Trophoblast cell (in vitro differentiated cells and primary cell): ENCODE data around the gene CGB3.
"Not testable (repeated sequence)": the region's sequence is repeated elsewhere in the genome, so short reads cannot be mapped to it uniquely, and the experiment has no call there.

ENCODE experiments used
- DNase-seq, 2 donors: peaks; one replicate each; pipeline ENCODE4 v3.0.0-alpha.2; 2016
- H2AFZ ChIP-seq: 2 replicates; pipeline ENCODE4 v1.6.1; 2013; ENCODE audit warnings: low read length, moderate library complexity, mild to moderate bottlenecking; ENCODE audit not compliant: insufficient read depth, poor library complexity
- H2AK5ac ChIP-seq: 2 replicates; pipeline ENCODE4 v1.6.1; 2013; ENCODE audit warnings: mild to moderate bottlenecking, low read length
- H2BK120ac ChIP-seq: 2 replicates; pipeline ENCODE4 v1.6.1; 2013; ENCODE audit warnings: low read length, mild to moderate bottlenecking, moderate library complexity; ENCODE audit not compliant: insufficient read depth, poor library complexity
- H2BK12ac ChIP-seq: 2 replicates; pipeline ENCODE4 v1.6.1; 2013; ENCODE audit warnings: mild to moderate bottlenecking, low read length, moderate library complexity
- H2BK5ac ChIP-seq: 2 replicates; pipeline ENCODE4 v1.6.1; 2013; ENCODE audit warnings: low read length, low read depth, moderate library complexity, mild to moderate bottlenecking; ENCODE audit not compliant: poor library complexity
- H3K14ac ChIP-seq: 2 replicates; pipeline ENCODE4 v1.6.1; 2013; ENCODE audit warnings: mild to moderate bottlenecking, low read length
- H3K18ac ChIP-seq: 2 replicates; pipeline ENCODE4 v1.6.1; 2013; ENCODE audit warnings: mild to moderate bottlenecking, low read length
- H3K23ac ChIP-seq: 2 replicates; pipeline ENCODE4 v1.6.1; 2013; ENCODE audit warnings: low read length
- H3K27ac ChIP-seq: 2 replicates; pipeline ENCODE4 v1.5.1; 2013; ENCODE audit warnings: low read depth, mild to moderate bottlenecking, inconsistent platforms, low read length, moderate library complexity
- H3K27me3 ChIP-seq: 2 replicates; pipeline ENCODE4 v1.6.1; 2013; ENCODE audit warnings: inconsistent platforms, mild to moderate bottlenecking, low read length, moderate library complexity; ENCODE audit not compliant: insufficient read depth
- H3K36me3 ChIP-seq, 2 experiments: 1 replicate in 1 of 2; 2 replicates in 1 of 2; pipeline ENCODE4 v1.6.1; 2013; ENCODE audit warnings: low read length in 2 of 2, mild to moderate bottlenecking in 2 of 2, moderate library complexity in 1 of 2; ENCODE audit not compliant: insufficient read depth in 2 of 2, control insufficient read depth in 1 of 2
- H3K4ac ChIP-seq: 2 replicates; pipeline ENCODE4 v1.6.1; 2013; ENCODE audit warnings: low read depth, mild to moderate bottlenecking, low read length, moderate library complexity
- H3K4me1 ChIP-seq, 2 experiments: 1 replicate in 1 of 2; 2 replicates in 1 of 2; pipeline ENCODE4 v1.6.1; 2013; ENCODE audit warnings: low read length in 2 of 2, mild to moderate bottlenecking in 2 of 2, moderate library complexity in 1 of 2; ENCODE audit not compliant: insufficient read depth in 2 of 2, control insufficient read depth in 1 of 2
- H3K4me2 ChIP-seq: 2 replicates; pipeline ENCODE4 v1.6.1; 2013; ENCODE audit warnings: inconsistent platforms, mild to moderate bottlenecking, low read length, moderate library complexity
- H3K4me3 ChIP-seq: 2 replicates; pipeline ENCODE4 v1.5.1; 2013; ENCODE audit warnings: mild to moderate bottlenecking, low read depth, low read length, inconsistent platforms
- H3K79me1 ChIP-seq: one replicate; pipeline ENCODE4 v1.6.1; 2013; ENCODE audit warnings: low read length
- H3K79me2 ChIP-seq: 2 replicates; pipeline ENCODE4 v1.6.1; 2013; ENCODE audit warnings: low read length, mild to moderate bottlenecking; ENCODE audit not compliant: control insufficient read depth, insufficient read depth, poor library complexity
- H3K9ac ChIP-seq: 2 replicates; pipeline ENCODE4 v1.6.1; 2013; ENCODE audit warnings: mild to moderate bottlenecking, low read length
- H3K9me3 ChIP-seq: 2 replicates; pipeline ENCODE4 v1.6.1; 2013; ENCODE audit warnings: low read depth, mild to moderate bottlenecking, control low read depth, inconsistent platforms, low read length; ENCODE audit not compliant: insufficient read depth
- H4K12ac ChIP-seq: 2 replicates; pipeline ENCODE4 v1.6.1; 2013; ENCODE audit warnings: low read depth, mild to moderate bottlenecking, low read length, moderate library complexity
- H4K8ac ChIP-seq: 2 replicates; pipeline ENCODE4 v1.6.1; 2013; ENCODE audit warnings: low read depth, mild to moderate bottlenecking, low read length, moderate library complexity
- H4K91ac ChIP-seq: one replicate; pipeline ENCODE4 v1.6.1; 2013; ENCODE audit warnings: low read depth, mild to moderate bottlenecking, low read length, moderate library complexity
- WGBS: extraction: QIAGEN DNeasy Blood & Tissue Kit; methylation state at CpG from one replicate; pipeline ENCODE4 v1.1.7; 2013; ENCODE audit warnings: missing lambda C conversion rate; ENCODE audit not compliant: insufficient read length, insufficient coverage; ENCODE audit errors: extremely low coverage; 5-methylcytosine and 5-hydroxymethylcytosine counted together

Gene CGB3

DNA sequence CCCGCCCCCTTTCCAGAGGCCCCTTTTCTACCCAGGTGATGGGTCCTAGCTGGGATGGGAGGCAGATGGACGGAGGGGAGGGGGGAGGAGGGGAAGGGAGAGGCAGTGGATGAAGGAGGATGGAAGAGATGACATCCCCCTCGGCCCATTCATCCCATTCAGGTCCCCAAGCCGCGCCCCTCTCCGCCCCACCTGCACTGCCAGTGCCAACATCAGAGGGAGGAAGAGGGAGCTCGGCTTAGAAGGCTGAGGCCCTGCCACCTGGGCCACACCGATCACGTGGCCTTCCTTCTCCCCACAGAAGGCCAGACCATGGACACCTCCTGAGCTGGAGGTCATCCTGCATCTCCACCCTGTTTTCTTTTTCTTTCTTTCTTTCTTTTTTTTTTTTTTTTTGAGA, 4.6 kb upstream of the CGB3 start:
- H3K18ac ChIP-seq, H4K91ac ChIP-seq, DNase-seq, H3K27me3 ChIP-seq, H3K9ac ChIP-seq, H3K79me1 ChIP-seq, H3K4me1 ChIP-seq, H3K23ac ChIP-seq, H4K12ac ChIP-seq, H3K14ac ChIP-seq, H4K8ac ChIP-seq, H2BK5ac ChIP-seq, H3K4me2 ChIP-seq, H3K79me2 ChIP-seq, H2BK12ac ChIP-seq, H2BK120ac ChIP-seq, H3K4ac ChIP-seq, H3K27ac ChIP-seq, H2AK5ac ChIP-seq, H3K9me3 ChIP-seq, H3K36me3 ChIP-seq, H3K4me3 ChIP-seq, H2AFZ ChIP-seq: not testable (repeated sequence)
- no CpG with 5 or more reads among the region's 9 CpGs for WGBS

DNA sequence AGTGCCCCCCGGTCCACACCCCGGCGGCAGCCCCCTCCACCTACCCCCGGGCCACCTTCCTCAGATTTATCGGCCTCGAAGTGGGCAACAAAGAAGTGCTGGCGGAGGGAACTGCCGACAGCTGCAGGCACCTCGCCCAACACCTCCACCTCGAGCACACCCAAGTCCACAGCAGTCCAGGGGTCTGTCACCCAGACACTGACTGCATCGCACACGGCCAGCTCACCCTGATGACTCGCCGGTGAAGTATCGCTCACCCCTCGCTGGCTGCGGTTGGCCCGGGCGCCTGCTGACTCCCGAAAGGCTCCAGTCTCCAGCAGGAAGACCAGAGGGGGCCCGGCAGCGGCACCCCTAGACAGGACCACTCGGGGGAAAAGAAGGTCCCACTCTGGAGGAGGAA, 1.5 kb upstream of the CGB3 start:
- H4K12ac ChIP-seq, H2AK5ac ChIP-seq: not testable (repeated sequence)

DNA sequence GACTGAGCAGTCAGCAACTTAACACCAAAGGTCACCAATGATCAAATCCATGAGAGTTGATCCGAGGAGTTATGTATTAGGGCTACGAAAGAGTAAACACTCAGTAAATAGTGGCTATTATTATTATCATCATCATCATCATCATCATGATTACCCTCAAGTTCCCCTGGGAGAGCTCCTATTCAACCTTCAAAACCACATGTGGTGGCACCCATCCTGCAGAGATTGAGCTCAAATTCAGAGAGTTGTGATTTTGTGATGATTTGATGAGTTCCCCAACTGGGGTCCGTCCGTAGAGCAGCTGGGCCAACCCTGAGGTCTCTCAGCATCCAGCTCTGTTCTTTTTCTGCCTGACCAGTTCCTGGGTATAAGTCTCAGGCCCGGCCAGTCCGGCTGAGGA, 955 bp upstream of the CGB3 start:
- H3K36me3 ChIP-seq: not testable (repeated sequence)

More for the DNA sequence above, 1.5 kb upstream of the CGB3 start:
- not testable (repeated sequence) for H3K27me3 ChIP-seq, H4K8ac ChIP-seq, H4K91ac ChIP-seq, H3K79me1 ChIP-seq, DNase-seq, H3K79me2 ChIP-seq, H2BK5ac ChIP-seq, H3K9me3 ChIP-seq, H2BK120ac ChIP-seq, H3K36me3 ChIP-seq, H3K27ac ChIP-seq, H3K23ac ChIP-seq, H3K14ac ChIP-seq, H2AFZ ChIP-seq, H3K4ac ChIP-seq, H3K9ac ChIP-seq, H3K4me3 ChIP-seq, H3K4me2 ChIP-seq, H2BK12ac ChIP-seq, H3K18ac ChIP-seq, H3K4me1 ChIP-seq
- no CpG with 5 or more reads among the region's 23 CpGs for WGBS

DNA sequence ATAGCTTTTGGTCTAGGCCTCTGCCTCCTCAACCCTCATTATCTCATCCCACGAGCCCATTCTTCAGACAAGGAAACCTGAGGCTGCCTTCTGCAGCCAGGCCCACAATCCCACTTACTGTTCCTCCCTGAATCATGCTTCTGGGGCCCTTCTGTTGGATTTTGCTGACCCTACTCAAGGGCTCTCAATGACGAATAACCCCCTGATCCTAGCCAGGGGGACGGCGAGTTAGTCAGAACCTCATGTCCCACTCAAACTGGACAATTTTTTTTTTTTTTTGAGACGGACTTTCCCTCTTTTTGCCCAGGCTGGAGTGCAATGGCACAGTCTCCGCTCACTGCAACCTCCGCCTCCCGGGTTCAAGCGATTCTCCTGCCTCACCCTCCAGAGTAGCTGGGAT, 2.0 kb downstream of the CGB3 start:
- WGBS: no CpG with 5 or more reads among the region's 9 CpGs
- Histone ChIP-seq H3K4me1 (peaks cover 5 to 11% of the 10 kb centered on the region in 2 experiments), H3K27ac (no peak overlapping the region), H3K79me1 (peaks cover 2% of the 10 kb centered on the region), H3K9ac (no peak overlapping the region), H2AFZ (no peak overlapping the region), H4K91ac (no peak overlapping the region), H3K9me3 (peaks cover 1% of the 10 kb centered on the region), H3K36me3 (no peaks in the 10 kb centered on the region), H3K18ac (no peak overlapping the region), H2BK12ac (no peak overlapping the region), H3K27me3 (peaks cover 7% of the 10 kb centered on the region), H3K4me3 (no peak overlapping the region), H2AK5ac (no peak overlapping the region), H2BK5ac (no peak overlapping the region), H3K14ac (no peak overlapping the region), H4K8ac (no peak overlapping the region), H4K12ac (no peak overlapping the region), H3K4ac (no peak overlapping the region), H3K23ac (no peak overlapping the region), H3K79me2 (no peaks in the 10 kb centered on the region), H3K4me2 (no peak overlapping the region), H2BK120ac (no peak overlapping the region)
- DNase-seq: no peak

More for the DNA sequence above, 955 bp upstream of the CGB3 start:
- H3K79me2 ChIP-seq, DNase-seq, H2BK12ac ChIP-seq, H3K27me3 ChIP-seq, H4K8ac ChIP-seq, H4K91ac ChIP-seq, H3K4ac ChIP-seq, H2AK5ac ChIP-seq, H2AFZ ChIP-seq, H3K4me1 ChIP-seq, H3K18ac ChIP-seq, H2BK5ac ChIP-seq, H3K14ac ChIP-seq, H3K4me3 ChIP-seq, H3K9ac ChIP-seq, H2BK120ac ChIP-seq, H4K12ac ChIP-seq, H3K4me2 ChIP-seq, H3K9me3 ChIP-seq, H3K27ac ChIP-seq, H3K79me1 ChIP-seq, H3K23ac ChIP-seq: not testable (repeated sequence)
- no CpG with 5 or more reads among the region's 6 CpGs for WGBS
